A673 (cell line): Measurements from ENCODE around the gene SCAF1.

ENCODE experiments used
- EZH2 ChIP-seq: fragments of 200-600 bp; sonication (generic); IDR thresholded peaks from 2 replicates; pipeline ENCODE4 v1.6.1; 2017; ENCODE audit warnings: borderline replicate concordance, low read depth, mild to moderate bottlenecking, mixed read lengths, antibody characterized with exemption, low read length; ENCODE audit not compliant: poor library complexity, severe bottlenecking
- TF ChIP-seq, protein P1 (sequence below): fragments of 300-800, 200-600 bp; sonication (generic); conservative IDR thresholded peaks from 2 replicates; pipeline ENCODE4 v1.5.1; 2017; ENCODE audit warnings: low read depth, mild to moderate bottlenecking, antibody characterized with exemption, low read length, moderate library complexity, mixed read lengths

DNA sequence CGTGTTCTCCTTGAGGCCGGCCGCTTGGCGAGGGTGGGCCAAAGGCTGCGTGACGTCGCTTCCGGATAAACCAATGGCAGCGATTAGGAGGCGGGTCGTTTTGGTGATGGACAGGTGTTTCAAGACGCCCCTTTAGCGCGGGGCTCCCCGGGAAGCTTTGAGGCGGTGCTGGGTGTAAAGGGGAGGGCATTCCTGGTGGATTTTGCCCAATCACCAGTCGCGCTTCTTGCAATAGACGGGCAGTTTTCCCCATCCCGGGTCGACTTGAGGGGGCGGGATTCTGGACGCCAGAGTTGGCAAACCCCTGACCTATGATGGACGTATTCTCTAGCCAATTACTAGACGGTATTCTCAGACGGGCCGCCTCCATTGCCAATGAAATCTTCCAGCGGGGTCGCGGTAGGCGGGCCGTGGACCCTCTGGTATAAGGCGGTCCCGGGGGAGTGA is 34.8 kb downstream of the SCAF1 start:
- TF ChIP-seq, protein P1, sequence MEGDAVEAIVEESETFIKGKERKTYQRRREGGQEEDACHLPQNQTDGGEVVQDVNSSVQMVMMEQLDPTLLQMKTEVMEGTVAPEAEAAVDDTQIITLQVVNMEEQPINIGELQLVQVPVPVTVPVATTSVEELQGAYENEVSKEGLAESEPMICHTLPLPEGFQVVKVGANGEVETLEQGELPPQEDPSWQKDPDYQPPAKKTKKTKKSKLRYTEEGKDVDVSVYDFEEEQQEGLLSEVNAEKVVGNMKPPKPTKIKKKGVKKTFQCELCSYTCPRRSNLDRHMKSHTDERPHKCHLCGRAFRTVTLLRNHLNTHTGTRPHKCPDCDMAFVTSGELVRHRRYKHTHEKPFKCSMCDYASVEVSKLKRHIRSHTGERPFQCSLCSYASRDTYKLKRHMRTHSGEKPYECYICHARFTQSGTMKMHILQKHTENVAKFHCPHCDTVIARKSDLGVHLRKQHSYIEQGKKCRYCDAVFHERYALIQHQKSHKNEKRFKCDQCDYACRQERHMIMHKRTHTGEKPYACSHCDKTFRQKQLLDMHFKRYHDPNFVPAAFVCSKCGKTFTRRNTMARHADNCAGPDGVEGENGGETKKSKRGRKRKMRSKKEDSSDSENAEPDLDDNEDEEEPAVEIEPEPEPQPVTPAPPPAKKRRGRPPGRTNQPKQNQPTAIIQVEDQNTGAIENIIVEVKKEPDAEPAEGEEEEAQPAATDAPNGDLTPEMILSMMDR = no peak
- TF ChIP-seq EZH2 = no peak
